ENCODE results near the gene SPTLC3.

SPTLC3 gene

GRCh38 chr20:13031751-13032150 is 23.0 kb downstream of the SPTLC3 start:
- DNase-seq (ENCODE audit: low read depth), result no peak

- no peak for DNase-seq (ENCODE audit: low read depth)
These were observed 25.3 kb downstream of the SPTLC3 start for GRCh38 chr20:13034115-13034514.

DNA sequence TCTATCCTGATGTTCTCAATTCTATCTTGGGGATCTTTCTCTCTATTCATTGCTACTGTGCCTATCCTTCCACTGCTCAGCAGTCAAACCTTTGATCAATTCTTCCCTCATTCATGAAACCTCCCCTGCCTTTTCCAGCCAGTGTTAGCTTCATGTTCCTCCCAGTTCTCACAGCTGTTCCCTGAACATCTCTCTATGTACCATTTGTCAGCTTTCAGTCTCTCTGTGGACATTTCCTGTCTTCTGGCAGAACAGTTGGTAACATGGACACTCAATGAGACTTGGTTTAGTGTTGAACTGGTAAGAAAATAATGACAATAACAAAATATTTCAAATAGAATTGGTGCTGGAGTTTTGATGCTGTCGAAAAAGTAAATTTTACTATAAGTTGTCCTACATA is 26.2 kb downstream of the SPTLC3 start:
- DNase-seq (ENCODE audit: low read depth), result no peak

DNA sequence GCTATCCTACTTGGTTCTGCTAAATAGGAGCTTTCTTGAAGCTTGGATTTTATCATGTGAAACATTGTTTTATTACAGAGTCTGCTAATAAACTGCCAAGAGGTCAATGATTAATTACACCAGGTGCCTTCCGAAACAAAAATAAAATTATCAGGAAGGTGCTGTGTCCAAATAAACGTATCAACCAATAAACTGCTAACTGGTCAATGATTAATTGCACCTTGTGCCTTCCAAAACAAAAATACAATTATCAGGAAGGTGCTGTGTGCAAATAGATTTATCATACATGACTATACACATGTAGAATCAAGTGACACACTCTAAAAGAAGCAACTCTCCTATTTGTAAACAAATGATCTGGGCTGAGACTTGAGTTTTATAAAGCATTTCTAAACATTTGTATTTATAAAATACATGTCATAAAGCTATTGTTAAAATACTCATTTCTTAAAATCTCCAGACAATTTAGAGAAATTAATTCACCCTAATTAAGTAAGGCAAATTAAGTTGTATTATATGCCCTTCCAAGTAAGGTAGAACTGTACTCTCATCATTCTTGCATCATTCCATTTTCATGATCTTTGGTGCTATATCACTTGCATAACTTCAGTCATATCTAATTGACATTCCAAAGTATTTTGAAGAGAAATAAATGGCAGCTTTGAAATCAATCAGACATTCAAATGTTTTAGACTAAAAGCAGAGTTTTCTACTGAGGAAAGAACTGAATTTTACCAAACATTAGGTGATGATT is 26.8 kb downstream of the SPTLC3 start:
- DNase-seq (ENCODE audit: low read depth), result no peak

GRCh38 chr20:13037727-13038126 is 29.0 kb downstream of the SPTLC3 start:
- DNase-seq (ENCODE audit: low read depth), result no peak

DNA sequence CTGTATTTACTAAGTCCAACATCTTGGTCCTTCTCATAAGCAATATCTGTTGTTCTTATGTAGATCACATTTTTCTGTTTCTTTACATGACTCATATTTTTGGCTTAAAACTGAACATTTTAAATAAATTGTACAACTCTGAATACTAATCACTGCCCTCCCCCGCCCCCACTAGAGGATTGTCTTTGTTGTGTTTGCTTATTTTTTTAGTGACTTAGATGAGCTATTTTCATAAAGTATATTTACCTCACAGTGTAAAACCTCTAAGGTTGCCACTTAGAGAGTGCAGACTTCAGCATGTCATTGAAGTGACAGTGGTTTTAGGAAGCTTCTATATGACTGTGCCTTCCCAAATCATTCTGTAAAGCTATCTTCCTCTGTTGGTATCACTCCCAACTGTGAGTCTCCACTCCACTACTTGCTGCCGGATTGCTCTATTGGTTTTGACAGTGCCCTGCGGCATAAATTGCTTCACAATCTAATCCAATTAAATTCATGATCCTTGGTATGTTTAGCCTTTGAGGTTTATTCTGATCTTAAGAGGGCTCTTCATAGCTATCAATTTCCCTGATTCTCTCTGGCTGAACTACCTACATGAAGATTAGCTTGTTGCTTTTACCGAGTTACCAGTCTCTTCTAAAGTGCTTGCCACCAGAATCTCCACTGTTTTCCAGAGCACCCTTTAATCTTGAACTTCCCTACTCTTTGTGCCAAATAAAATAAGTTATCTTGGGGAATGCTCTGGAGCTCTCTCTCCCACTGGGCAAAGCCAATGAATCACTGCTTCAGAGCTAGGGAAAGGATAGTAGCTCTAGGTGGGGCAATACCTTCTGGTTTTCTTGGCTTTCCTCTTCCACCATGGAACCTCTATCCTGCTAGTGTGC is 33.0 kb downstream of the SPTLC3 start:
- DNase-seq (ENCODE audit: low read depth), result peak; percentile 79

DNA sequence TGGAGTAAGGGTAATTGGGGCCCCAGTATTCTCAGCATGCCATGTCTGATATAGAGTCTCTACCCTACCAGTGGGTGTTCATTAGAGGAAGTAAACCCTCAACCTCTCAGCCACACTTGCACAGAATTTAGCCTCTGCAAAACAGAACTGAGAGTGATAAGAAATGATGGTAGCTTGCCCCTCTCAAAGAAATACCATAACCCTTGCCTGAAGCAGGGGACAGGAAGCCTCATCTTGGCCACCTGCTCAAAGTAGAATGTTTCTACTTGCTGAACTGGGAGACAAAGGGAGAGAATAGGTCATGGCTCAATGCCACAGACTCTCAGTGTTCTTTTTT is 33.7 kb downstream of the SPTLC3 start:
- no peak for DNase-seq (ENCODE audit: low read depth)

DNA sequence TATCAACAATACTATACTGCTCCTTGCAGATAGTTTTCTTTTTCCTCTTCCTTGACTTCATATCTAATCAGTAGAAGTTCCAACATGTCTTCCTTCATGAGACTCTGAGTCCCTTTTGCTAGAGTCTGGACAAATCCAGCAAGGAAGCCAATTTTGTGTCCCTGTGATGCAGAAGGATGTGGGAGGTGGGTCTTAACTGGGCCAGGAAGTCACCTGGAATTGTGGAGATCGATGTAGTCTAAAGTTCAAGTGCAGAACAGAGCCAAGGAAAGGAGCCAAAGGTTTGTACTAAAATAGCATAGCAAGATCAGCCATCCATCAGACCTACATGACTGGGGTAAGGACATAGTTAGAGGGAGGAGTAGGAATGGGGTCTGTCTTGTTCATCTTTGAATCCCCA is 37.6 kb downstream of the SPTLC3 start:
- no peak for DNase-seq (ENCODE audit: low read depth)

- DNase-seq (ENCODE audit: low read depth), result no peak
These were observed 45.2 kb downstream of the SPTLC3 start for GRCh38 chr20:13054011-13054410.

- no peak for DNase-seq (ENCODE audit: low read depth)
These were observed 50.1 kb downstream of the SPTLC3 start for GRCh38 chr20:13058666-13059389.

DNA sequence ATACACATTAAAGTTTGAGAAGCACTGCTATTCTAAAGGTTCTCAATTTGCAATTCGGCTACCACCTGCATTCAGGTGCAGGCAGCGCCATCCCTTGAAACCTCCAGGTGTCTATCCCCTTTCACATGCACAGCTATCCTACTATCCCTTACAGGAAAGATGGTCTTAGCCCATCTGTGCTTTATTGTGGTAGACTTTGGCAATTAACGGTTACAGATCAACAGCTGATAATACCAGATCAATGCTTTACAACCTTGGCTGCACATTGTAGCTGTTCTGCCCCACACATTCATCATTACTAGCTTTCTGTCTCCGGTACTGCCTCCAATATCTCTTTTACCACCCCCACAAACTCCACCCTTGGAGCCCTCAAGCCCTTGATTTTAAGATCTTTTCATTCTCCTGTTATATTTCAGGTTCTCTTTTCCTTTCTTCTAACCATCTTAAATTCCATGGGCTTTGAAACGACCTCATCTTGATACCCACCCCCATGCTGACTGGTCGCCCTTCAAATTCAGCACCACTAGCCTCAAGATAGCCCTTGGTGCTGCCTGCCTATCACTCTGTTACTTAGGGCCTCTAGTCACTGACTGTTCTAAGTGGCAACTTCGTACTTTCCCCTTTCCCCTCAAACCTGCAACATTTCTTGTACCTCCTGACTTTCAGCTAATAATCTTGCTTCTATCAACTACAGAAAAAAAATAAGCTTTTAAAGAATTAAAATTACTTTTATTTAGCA is 50.8 kb downstream of the SPTLC3 start:
- DNase-seq (ENCODE audit: low read depth), result no peak

GRCh38 chr20:13060327-13060726 is 51.6 kb downstream of the SPTLC3 start:
- DNase-seq (ENCODE audit: low read depth), result no peak

- no peak for DNase-seq (ENCODE audit: low read depth)
These were observed 52.6 kb downstream of the SPTLC3 start for GRCh38 chr20:13061381-13061780.

DNA sequence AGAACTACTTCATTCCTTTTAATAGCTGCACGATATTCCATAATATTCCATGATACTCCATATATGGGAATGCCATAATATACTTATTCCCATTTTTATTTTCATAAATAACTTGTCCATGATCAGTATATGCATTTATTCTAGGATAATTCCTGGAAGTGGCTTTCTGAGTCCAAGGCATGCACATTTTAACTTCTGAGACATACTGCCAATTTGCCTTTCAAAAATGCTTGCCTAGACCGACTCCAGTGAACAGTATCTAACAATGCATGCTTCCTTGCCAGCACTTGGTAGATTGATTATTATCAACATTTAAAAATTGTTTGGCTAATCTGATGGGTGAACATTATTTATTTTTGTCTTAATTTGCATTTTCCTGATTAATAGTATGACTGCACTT is 54.0 kb downstream of the SPTLC3 start:
- DNase-seq (ENCODE audit: low read depth), result no peak

DNA sequence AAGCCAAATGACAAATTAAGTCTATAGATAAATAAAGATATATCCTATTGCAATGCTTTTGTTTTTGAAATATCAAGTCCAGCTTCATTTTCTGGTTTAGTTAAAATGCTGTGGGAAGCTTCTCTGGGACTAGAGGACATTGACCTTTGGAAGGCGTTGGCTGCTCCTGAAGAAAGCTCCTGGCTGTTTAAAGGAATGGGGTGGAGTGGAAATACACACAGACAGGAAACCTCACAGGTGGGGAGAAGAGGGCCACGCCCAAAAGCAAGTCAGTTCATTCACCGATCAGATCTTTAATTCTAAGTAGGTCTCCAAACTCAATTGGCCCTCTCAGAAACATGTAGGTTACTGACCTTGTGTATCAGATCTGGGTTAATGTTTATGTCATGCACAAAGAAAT is 59.6 kb downstream of the SPTLC3 start:
- DNase-seq (ENCODE audit: low read depth), result no peak

- no peak for DNase-seq (ENCODE audit: low read depth)
These were observed 73.1 kb downstream of the SPTLC3 start for GRCh38 chr20:13081877-13082276.

GRCh38 chr20:13082378-13082777 is 73.6 kb downstream of the SPTLC3 start:
- DNase-seq (ENCODE audit: low read depth), result no peak

DNA sequence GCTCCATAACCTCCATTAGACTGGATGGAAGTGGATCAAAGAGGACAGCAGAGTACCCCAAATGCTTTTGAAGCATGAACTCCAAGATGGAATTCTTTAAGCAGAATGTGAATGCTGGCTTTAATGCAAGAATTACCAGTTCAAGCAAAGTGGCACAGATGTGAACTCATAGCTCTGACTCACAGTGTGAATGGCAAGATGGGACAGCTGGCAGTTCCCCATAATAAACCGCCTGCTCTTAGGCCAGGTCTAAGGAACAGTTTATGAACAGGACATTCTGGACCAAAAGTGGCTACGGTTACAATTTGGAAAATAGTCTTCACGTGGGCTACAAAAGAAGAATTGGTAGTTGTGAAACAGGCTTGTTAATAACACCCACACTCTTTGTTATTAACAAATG is 76.5 kb downstream of the SPTLC3 start:
- peak; percentile 15 for DNase-seq (ENCODE audit: low read depth)

DNA sequence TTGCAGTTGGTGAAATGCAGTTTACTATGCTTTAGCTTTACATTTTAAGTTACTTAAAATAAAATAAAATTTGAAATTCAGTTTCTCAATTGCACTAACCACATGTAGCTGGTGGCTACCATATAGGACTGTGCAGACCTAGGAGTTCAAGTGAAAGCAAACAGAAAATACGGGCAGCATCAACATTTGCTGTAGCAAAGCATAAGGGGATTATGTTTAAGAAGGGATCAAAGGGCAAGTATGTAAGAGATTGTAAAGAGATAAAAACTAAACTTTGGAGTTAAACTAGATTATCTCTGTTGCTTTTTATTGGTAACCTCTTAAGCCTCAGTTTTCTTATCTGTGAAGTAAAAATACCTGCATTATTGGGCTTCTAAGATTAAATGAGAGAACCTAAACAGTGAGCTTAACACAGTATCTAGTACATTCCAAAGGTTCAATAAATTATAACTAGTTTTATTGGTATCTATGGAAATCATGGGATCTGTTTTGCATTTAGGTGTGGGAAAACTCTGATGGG is 81.2 kb downstream of the SPTLC3 start:
- DNase-seq (ENCODE audit: low read depth), result no peak

DNA sequence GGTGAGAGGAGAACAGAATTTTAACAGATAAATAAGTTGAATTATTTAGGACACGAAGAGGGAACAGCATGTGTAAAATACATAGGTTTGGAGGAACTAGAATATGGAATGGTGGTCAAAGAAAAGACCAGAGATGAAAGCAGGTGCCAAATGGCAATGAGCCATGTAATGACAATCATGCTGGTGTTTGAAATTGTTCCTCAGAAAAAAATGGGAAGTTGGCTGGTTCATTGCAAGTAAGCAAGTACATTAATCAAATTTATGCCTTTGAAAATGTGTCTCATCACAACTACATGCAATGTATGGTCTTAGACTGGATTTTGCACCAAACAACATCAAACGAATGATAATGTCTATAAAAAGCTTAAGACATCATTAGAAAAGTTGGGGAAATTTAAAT is 83.3 kb downstream of the SPTLC3 start:
- no peak for DNase-seq (ENCODE audit: low read depth)

DNA sequence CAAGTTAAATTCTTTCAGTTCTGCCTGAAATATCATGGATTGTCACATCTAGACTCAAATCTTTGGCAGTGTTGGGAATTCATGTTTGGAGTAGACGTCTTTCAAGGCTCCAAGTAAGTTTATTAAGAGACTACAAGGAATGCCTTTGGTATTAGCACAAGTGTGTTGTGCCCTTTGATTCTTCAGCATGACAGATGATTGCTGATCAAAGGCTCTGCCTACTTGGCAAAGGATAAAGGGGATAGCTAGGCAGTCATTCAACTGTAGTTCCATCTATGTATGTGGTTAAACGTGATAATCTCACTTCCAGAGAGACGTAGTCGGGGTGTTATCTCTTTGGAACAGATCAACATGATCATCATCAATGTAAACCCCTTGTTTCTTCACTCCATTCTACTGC is 86.2 kb downstream of the SPTLC3 start:
- DNase-seq (ENCODE audit: low read depth), result no peak
